ENCODE measurements around the gene TSHZ2.

DNA sequence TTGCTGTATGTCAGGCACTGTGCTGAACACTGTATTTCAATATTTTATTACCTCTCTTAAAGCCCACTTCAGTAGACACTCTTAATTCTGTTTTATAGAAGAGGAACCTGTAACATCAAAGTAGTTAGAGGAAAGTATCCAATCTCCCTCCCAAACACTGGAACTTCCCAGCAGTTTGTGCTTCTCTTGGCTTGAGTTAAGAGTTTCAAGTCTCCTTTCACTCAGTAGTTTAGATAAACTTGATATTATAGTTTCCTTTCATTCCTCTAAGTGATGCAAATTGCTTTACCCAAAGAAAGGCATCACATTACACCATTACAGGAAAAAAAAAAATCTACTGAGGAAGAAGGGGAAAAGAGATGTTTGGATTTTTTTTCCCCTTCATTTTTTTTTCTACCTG is 164.3 kb downstream of the TSHZ2 start:
- TF ChIP-seq CTCF (IDR thresholded peaks at IDR 0.05) (no peak), ZFX (IDR thresholded peaks at IDR 0.05; ENCODE audit: borderline replicate concordance) (no peak)
